NCI-H187 treated with DMSO at 0.1 percent for 48 hours (cell line): ENCODE results near the gene FGGY.
"Not testable (repeated sequence)": the region's sequence is repeated elsewhere in the genome, so short reads cannot be mapped to it uniquely, and the experiment has no call there.

Experiments used
- DNase-seq: peaks from one replicate; lab custom pipeline; 2025; lab: John Stamatoyannopoulos, UW

The FGGY gene

GRCh38 chr1:59549903-59550302 is 253.0 kb downstream of the FGGY start:
- DNase-seq: no peak

- no peak for DNase-seq
Measured at GRCh38 chr1:59552007-59552406, 255.1 kb downstream of the FGGY start.

- DNase-seq: no peak
Measured at GRCh38 chr1:59553371-59553770, 256.5 kb downstream of the FGGY start.

- no peak for DNase-seq
Measured at GRCh38 chr1:59554011-59554663, 257.2 kb downstream of the FGGY start.

- no peak for DNase-seq
Measured at GRCh38 chr1:59554752-59555151, 257.9 kb downstream of the FGGY start.

GRCh38 chr1:59556398-59556797 is 259.5 kb downstream of the FGGY start:
- DNase-seq: no peak

GRCh38 chr1:59556802-59557548 is 260.1 kb downstream of the FGGY start:
- DNase-seq: no peak

GRCh38 chr1:59557549-59557885 is 260.6 kb downstream of the FGGY start:
- DNase-seq: no peak

- not testable (repeated sequence) for DNase-seq
Measured at GRCh38 chr1:59558580-59558979, 261.7 kb downstream of the FGGY start.

- no peak for DNase-seq
Measured at GRCh38 chr1:59560807-59561450, 264.0 kb downstream of the FGGY start.

GRCh38 chr1:59561796-59562195 is 264.9 kb downstream of the FGGY start:
- DNase-seq: no peak

GRCh38 chr1:59564192-59564891 is 267.4 kb downstream of the FGGY start:
- no peak for DNase-seq

GRCh38 chr1:59565611-59566410 is 268.9 kb downstream of the FGGY start:
- no peak for DNase-seq

- no peak for DNase-seq
Measured at GRCh38 chr1:59568158-59568935, 271.5 kb downstream of the FGGY start.

GRCh38 chr1:59569198-59569597 is 272.3 kb downstream of the FGGY start:
- DNase-seq: no peak

- no peak for DNase-seq
Measured at GRCh38 chr1:59570524-59570923, 273.6 kb downstream of the FGGY start.

GRCh38 chr1:59574085-59574484 is 277.2 kb downstream of the FGGY start:
- no peak for DNase-seq

GRCh38 chr1:59577774-59578173 is 280.9 kb downstream of the FGGY start:
- DNase-seq: no peak

GRCh38 chr1:59579222-59579621 is 282.3 kb downstream of the FGGY start:
- no peak for DNase-seq

- DNase-seq: no peak
Measured at GRCh38 chr1:59580257-59580656, 283.4 kb downstream of the FGGY start.

GRCh38 chr1:59592410-59592809 is 295.5 kb downstream of the FGGY start:
- not testable (repeated sequence) for DNase-seq
